ENCODE results near the gene VSIR. TPM values are rescaled to one million over a fixed set of nuclear protein-coding genes. Genes with fewer than 3 reads are reported as not detected.

VSIR gene
- total RNA-seq, 1 experiment from 2014 or later: 57.7 TPM

GRCh38 chr10:71697938-71698709 is 75.2 kb downstream of the VSIR start:
- TF ChIP-seq EZH2 (IDR thresholded peaks at IDR 0.05; ENCODE audit: low read depth) (no peak), CTCF (conservative IDR thresholded peaks at IDR 0.05) (no peak)
- BruUV-seq (replicated peaks): no TSS peak
- no peaks in the 10 kb centered on the region for H4K20me1 ChIP-seq (ENCODE audit: insufficient read depth)
- no peak overlapping the region for H3K27ac ChIP-seq
- peaks cover 6% of the 10 kb centered on the region; the same call in 1 of the 2 replicates for H3F3A ChIP-seq (ENCODE audit: insufficient read depth, low read depth)
- no peak overlapping the region for H3K4me2 ChIP-seq
- no peak overlapping the region for H3K4me3 ChIP-seq
- H2AFZ ChIP-seq: no peak overlapping the region
- peaks cover 22% of the 10 kb centered on the region for H3K4me1 ChIP-seq (replicated peaks; ENCODE audit: insufficient read depth)
- no peak for DNase-seq
- CTCF ChIA-PET: interaction anchor here (0.6 to 1.9 kb wide), 7 partner anchors 10 to 351 kb away, joined by 3 to 8 read pairs (median 3); no protein-coding TSS in a partner anchor
- no peaks in the 10 kb centered on the region for H3K27me3 ChIP-seq (ENCODE audit: insufficient read depth, low read depth)
- no peaks in the 10 kb centered on the region for H3K9me3 ChIP-seq (ENCODE audit: insufficient read depth, low read depth)
- H3K79me2 ChIP-seq (ENCODE audit: low read depth): no peaks in the 10 kb centered on the region
- no peaks in the 10 kb centered on the region for H3K36me3 ChIP-seq (ENCODE audit: low read depth)
- intact Hi-C loops (cut with micrococcal nuclease; ENCODE audit: unreplicated experiment): loop anchor here (2.0 kb wide), 1 partner anchor 75 kb away; the partner anchor contains the start of gene VSIR
- POLR2A ChIA-PET (ENCODE audit: unreplicated experiment): interaction anchor here (0.6 kb wide), 2 partner anchors 204 to 428 kb away, joined by 3 to 5 read pairs; no protein-coding TSS in a partner anchor
- no peaks in the 10 kb centered on the region for H3K9me2 ChIP-seq (ENCODE audit: insufficient read depth)

Small RNAs within 50 kb of the gene (microRNA-seq; reads per million reads assigned to microRNA genes)
- gene MIR7152 (ENCODE audit: borderline number of aligned reads, borderline replicate concordance): not detected

Other genes with a start within 250 kb of the VSIR start
- gene C10orf105, start 53.7 kb downstream of the VSIR start, total RNA-seq (2021): not detected in 2 replicates
- gene PSAP, start 77.7 kb upstream of the VSIR start, total RNA-seq (2021): 683 and 1,027 TPM in 2 replicates
- gene CHST3, start 190.9 kb upstream of the VSIR start, total RNA-seq (2021): 21.3 and 23.3 TPM in 2 replicates

Data from PC-9 (cell line).